ENCODE data around the gene IQCK.

IQCK gene

DNA sequence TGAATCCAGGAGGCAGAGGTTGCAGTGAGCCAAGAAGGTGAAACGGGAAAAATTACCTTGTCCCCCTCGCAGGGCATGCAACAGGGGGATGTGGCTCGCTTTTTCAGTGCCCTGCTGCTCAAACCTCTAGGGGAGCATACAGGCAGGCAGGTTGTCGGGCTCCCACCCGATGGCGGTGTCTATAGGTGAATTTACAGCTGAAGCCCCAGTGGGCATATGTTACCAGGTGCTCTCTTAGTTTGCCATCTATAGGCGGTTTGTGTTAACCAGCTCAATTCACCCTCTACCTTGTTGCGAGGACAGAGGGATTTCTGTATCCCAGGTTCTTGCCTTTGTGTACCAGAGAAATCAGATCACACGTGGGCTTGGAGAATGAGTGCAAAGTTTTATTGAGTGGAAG is 48.9 kb downstream of the IQCK start:
- DNase-seq (ENCODE audit: low read depth) = no peak
- H3K4me3 ChIP-seq (replicated peaks; ENCODE audit: low read depth, low read length) = no peak overlapping the region
- TF ChIP-seq, protein P1, sequence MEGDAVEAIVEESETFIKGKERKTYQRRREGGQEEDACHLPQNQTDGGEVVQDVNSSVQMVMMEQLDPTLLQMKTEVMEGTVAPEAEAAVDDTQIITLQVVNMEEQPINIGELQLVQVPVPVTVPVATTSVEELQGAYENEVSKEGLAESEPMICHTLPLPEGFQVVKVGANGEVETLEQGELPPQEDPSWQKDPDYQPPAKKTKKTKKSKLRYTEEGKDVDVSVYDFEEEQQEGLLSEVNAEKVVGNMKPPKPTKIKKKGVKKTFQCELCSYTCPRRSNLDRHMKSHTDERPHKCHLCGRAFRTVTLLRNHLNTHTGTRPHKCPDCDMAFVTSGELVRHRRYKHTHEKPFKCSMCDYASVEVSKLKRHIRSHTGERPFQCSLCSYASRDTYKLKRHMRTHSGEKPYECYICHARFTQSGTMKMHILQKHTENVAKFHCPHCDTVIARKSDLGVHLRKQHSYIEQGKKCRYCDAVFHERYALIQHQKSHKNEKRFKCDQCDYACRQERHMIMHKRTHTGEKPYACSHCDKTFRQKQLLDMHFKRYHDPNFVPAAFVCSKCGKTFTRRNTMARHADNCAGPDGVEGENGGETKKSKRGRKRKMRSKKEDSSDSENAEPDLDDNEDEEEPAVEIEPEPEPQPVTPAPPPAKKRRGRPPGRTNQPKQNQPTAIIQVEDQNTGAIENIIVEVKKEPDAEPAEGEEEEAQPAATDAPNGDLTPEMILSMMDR (IDR thresholded peaks at IDR 0.05; ENCODE audit: low read length, missing control alignments) = no peak

DNA sequence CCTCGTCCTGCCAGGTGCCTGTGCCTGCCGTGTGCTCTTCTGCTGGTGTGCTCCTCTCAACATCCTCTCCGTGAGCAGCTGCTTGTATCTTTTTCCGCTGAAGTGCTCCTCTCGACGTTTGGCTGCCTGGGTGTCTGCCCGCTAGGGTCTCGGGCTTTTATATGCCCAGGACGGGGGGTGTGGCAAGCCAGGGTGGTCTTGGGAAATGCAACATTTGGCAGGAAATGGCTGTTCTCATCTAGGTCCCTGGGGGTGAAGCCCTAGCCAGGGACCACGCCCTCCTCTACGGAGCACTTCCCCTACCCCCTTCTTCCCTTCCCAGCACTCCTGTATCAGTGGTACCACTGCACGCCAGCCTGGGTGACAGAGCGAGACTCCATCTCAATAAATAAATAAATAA is 49.4 kb downstream of the IQCK start:
- H3K4me3 ChIP-seq (replicated peaks; ENCODE audit: low read depth, low read length) = no peak overlapping the region
- no peak for DNase-seq (ENCODE audit: low read depth)
- TF ChIP-seq, protein P1 (IDR thresholded peaks at IDR 0.05; ENCODE audit: low read length, missing control alignments) = no peak

- TF ChIP-seq, protein P1 (IDR thresholded peaks at IDR 0.05; ENCODE audit: low read length, missing control alignments) = no peak
- DNase-seq (ENCODE audit: low read depth) = no peak
- H3K4me3 ChIP-seq (replicated peaks; ENCODE audit: low read depth, low read length) = no peak overlapping the region
Measured at GRCh38 chr16:19769239-19769638, 51.2 kb downstream of the IQCK start.

DNA sequence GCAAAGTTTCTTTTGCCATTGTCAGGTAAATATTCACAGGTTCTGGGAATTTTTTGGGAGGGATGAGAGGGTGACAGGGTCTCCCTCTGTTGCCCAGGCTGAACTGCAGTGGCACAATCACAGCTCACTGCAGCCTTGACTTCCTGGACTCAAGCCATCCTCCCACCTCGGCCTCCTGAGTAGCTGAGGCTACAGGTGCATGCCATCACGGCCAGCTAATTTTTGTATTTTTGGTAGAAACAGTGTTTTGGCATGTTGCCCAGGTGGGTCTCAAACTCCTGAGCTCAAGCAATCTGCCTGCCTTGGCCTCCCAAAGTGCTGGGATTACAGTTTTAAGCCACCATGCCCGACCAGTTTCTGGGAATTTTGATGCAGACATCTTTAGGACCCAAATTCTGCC is 53.0 kb downstream of the IQCK start:
- DNase-seq (ENCODE audit: low read depth) = no peak
- H3K4me3 ChIP-seq (replicated peaks; ENCODE audit: low read depth, low read length) = no peak overlapping the region
- TF ChIP-seq, protein P1 (IDR thresholded peaks at IDR 0.05; ENCODE audit: low read length, missing control alignments) = no peak

DNA sequence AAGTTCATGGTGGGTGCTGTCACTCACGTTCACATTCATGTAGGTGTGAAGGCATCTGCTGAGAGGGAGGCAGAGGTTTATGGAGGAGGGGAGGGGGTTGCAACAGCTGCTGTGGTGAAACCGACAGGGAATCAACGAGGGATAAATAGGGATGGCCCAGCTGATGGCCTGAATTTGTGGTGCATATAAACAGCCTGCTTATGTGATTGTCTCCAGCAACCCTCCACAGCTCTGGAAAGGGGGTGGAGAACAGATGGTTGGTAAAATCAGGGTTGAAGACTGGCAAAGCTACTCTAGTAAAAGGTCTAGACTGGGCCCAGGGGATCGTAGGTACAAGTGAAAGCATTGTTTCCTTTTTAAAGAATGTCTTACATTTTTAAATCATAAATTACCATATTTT is 53.7 kb downstream of the IQCK start:
- no peak overlapping the region for H3K4me3 ChIP-seq (replicated peaks; ENCODE audit: low read depth, low read length)
- DNase-seq (ENCODE audit: low read depth) = no peak
- TF ChIP-seq, protein P1 (IDR thresholded peaks at IDR 0.05; ENCODE audit: low read length, missing control alignments) = no peak

DNA sequence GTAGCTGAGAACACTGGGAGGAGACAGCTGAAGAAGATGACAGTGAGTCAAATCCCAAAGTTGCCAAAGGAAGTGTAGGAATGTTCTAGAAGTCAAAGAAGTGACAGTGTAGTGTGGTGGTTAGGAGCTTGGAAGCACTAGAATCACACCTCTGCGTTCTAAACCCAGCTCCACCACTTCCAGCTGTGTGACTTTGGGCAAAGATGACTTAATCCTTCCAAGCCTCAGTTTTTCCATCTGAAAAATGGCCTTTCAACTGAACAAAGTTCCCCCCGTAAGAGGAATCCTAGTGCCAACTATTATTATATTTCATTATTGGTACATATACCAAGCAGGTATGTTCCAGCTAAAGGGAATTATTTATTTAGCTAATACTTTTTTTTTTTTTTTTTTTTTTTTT is 56.0 kb downstream of the IQCK start:
- no peak for DNase-seq (ENCODE audit: low read depth)
- no peak overlapping the region for H3K4me3 ChIP-seq (replicated peaks; ENCODE audit: low read depth, low read length)
- TF ChIP-seq, protein P1 (IDR thresholded peaks at IDR 0.05; ENCODE audit: low read length, missing control alignments) = no peak

DNA sequence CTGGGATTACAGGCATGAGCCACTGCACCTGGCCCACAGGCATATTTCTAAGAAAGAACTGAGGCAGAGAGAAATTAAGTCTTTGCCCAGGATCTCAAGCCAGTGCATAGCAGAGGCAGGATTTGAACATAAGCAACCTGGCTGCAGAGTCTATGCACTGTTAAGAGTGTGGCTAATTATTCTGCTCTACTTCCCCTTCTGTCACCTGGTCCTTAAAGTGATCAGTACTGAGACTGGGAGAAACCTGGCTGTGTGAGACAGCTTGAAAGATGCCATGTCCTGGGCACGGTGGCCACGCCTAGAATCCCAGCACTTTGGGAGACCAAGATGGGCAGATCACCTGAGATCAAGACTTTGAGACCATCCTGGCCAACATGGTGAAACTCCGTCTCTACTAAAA is 58.1 kb downstream of the IQCK start:
- DNase-seq (ENCODE audit: low read depth) = no peak
- H3K4me3 ChIP-seq (replicated peaks; ENCODE audit: low read depth, low read length) = no peak overlapping the region
- TF ChIP-seq, protein P1 (IDR thresholded peaks at IDR 0.05; ENCODE audit: low read length, missing control alignments) = no peak

Measured in fibroblast of pulmonary artery (primary cell).